Panc1 (cell line): ENCODE data around the gene LENEP.

Source experiments
- CTCF ChIP-seq: fragments of 450-650 bp; IDR thresholded peaks from 2 replicates; pipeline ENCODE4 v1.5.1; 2017; ENCODE audit warnings: mild to moderate bottlenecking
- POLR2AphosphoS5 ChIP-seq: IDR thresholded peaks from 2 replicates; pipeline ENCODE4 v1.6.1; 2012; ENCODE audit warnings: mild to moderate bottlenecking, low read depth, low read length, moderate library complexity
- SIN3A ChIP-seq: IDR thresholded peaks from 2 replicates; pipeline ENCODE4 v1.6.1; 2012; ENCODE audit warnings: low read depth, mild to moderate bottlenecking, low read length, moderate library complexity, borderline replicate concordance; ENCODE audit not compliant: insufficient read depth
- TCF7L2 ChIP-seq: IDR thresholded peaks from 2 replicates; pipeline ENCODE4 v1.6.1; 2011; ENCODE audit warnings: mild to moderate bottlenecking, low read depth, low read length, inconsistent platforms
- TF ChIP-seq, protein P1 (sequence below), 2 experiments: IDR thresholded peaks; 2 replicates each; pipeline ENCODE4 v1.6.1; 2011 to 2012; ENCODE audit warnings: low read depth in 2 of 2, control low read depth in 1 of 2, low read length in 1 of 2, mild to moderate bottlenecking in 1 of 2, moderate library complexity in 1 of 2; ENCODE audit not compliant: insufficient read depth in 1 of 2

DNA sequence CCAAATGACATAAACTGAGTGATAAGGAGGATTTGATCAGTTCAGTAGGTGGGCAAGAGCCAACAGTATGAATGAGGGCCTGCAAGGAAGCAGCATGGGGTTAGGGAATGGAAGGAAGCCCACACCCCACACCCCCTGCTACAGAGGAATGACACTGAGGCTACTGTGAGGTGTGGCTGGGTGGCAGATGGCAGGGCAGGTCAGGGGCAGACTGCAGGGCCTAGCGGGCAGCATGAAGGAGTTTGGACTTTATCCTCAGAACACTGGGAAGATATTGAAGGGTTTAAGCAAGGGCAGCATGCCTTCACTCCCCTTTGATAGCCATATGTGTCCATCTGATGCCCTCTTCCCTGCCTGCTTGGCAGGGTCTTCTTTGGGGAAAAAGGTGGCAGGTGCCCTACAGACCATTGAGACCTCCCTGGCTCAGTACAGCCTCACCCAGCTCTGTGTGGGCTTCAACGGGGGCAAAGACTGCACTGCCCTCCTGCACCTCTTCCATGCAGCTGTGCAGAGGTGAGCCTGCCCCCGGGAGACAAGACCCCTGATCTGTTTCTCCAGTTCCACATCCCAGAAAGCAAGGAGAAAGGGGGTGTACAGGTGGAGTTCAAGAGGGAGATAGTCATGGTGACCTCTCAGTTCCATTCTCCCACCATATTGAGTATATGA, 4.1 kb upstream of the LENEP start:
- no peak for TF ChIP-seq SIN3A
- TF ChIP-seq CTCF: no peak
- no peak for TF ChIP-seq POLR2AphosphoS5
- TF ChIP-seq, protein P1, sequence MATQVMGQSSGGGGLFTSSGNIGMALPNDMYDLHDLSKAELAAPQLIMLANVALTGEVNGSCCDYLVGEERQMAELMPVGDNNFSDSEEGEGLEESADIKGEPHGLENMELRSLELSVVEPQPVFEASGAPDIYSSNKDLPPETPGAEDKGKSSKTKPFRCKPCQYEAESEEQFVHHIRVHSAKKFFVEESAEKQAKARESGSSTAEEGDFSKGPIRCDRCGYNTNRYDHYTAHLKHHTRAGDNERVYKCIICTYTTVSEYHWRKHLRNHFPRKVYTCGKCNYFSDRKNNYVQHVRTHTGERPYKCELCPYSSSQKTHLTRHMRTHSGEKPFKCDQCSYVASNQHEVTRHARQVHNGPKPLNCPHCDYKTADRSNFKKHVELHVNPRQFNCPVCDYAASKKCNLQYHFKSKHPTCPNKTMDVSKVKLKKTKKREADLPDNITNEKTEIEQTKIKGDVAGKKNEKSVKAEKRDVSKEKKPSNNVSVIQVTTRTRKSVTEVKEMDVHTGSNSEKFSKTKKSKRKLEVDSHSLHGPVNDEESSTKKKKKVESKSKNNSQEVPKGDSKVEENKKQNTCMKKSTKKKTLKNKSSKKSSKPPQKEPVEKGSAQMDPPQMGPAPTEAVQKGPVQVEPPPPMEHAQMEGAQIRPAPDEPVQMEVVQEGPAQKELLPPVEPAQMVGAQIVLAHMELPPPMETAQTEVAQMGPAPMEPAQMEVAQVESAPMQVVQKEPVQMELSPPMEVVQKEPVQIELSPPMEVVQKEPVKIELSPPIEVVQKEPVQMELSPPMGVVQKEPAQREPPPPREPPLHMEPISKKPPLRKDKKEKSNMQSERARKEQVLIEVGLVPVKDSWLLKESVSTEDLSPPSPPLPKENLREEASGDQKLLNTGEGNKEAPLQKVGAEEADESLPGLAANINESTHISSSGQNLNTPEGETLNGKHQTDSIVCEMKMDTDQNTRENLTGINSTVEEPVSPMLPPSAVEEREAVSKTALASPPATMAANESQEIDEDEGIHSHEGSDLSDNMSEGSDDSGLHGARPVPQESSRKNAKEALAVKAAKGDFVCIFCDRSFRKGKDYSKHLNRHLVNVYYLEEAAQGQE (IDR thresholded peaks at IDR 0.05; ENCODE audit: insufficient read depth in 1 of 2, low read depth in 2 of 2, low read length in 1 of 2): no peak
- no peak for TF ChIP-seq TCF7L2
